Astrocyte (in vitro differentiated cells and primary cell): Measurements from ENCODE around the gene THOP1.

ENCODE experiments used
- EZH2 ChIP-seq: IDR thresholded peaks from 2 replicates; pipeline ENCODE4 v1.6.1; 2012; ENCODE audit warnings: mild to moderate bottlenecking, low read length, inconsistent platforms; ENCODE audit not compliant: insufficient read depth
- TF ChIP-seq, protein P1 (sequence below): IDR thresholded peaks from 2 replicates; pipeline ENCODE4 v1.5.1; 2011; ENCODE audit warnings: low read depth, mild to moderate bottlenecking, inconsistent platforms, low read length, moderate library complexity; ENCODE audit not compliant: insufficient read depth

DNA sequence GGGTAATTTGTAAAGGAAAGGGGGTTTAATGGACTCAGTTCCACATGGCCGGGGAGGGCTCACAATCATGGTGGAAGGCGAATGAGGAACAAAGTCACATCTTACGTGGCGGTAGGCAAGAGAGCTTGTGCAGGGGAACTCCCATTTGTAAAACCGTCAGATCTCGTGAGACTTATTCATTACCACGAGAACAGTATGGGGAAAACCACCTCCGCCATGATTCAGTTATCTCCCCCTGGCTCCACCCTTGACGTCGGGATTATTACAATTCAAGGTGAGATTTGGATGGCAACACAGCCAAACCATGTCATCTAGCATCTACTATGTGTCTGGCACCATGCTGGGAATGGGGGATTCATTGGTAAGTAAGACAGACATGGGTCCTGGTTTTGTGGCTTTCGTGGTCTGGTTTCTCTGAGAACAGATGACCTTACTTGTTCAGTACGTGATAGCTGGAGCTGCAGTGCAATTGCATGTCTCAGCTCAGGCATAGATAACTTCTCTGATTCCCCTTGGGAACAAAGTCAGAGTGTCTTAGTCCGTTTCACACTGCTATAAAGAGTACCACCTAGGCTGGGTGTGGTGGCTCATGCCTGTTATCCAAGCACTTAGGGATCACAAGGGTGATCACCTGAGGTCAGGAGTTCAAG is 42.7 kb downstream of the THOP1 start:
- TF ChIP-seq, protein P1, sequence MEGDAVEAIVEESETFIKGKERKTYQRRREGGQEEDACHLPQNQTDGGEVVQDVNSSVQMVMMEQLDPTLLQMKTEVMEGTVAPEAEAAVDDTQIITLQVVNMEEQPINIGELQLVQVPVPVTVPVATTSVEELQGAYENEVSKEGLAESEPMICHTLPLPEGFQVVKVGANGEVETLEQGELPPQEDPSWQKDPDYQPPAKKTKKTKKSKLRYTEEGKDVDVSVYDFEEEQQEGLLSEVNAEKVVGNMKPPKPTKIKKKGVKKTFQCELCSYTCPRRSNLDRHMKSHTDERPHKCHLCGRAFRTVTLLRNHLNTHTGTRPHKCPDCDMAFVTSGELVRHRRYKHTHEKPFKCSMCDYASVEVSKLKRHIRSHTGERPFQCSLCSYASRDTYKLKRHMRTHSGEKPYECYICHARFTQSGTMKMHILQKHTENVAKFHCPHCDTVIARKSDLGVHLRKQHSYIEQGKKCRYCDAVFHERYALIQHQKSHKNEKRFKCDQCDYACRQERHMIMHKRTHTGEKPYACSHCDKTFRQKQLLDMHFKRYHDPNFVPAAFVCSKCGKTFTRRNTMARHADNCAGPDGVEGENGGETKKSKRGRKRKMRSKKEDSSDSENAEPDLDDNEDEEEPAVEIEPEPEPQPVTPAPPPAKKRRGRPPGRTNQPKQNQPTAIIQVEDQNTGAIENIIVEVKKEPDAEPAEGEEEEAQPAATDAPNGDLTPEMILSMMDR: no peak
- no peak for TF ChIP-seq EZH2
